HPDE6-E6E7 (cell line): Measurements from ENCODE around the gene TMPRSS13.
"Not testable (repeated sequence)": the region's sequence is repeated elsewhere in the genome, so short reads cannot be mapped to it uniquely, and the experiment has no call there.

Experiments used
- DNase-seq: peaks from one replicate; pipeline ENCODE4 v3.0.0; 2011; ENCODE audit warnings: missing footprints; ENCODE audit errors: extremely low spot score

The TMPRSS13 gene

GRCh38 chr11:117872975-117873827 is 56.0 kb downstream of the TMPRSS13 start:
- DNase-seq, result no peak

GRCh38 chr11:117872420-117872961 is 56.7 kb downstream of the TMPRSS13 start:
- DNase-seq, result no peak

GRCh38 chr11:117871784-117872183 is 57.4 kb downstream of the TMPRSS13 start:
- no peak for DNase-seq

- DNase-seq, result no peak
Observed at GRCh38 chr11:117871160-117871559, 58.0 kb downstream of the TMPRSS13 start.

- no peak for DNase-seq
Observed at GRCh38 chr11:117870103-117870952, 58.9 kb downstream of the TMPRSS13 start.

GRCh38 chr11:117869604-117870003 is 59.6 kb downstream of the TMPRSS13 start:
- no peak for DNase-seq

- no peak for DNase-seq
Observed at GRCh38 chr11:117868815-117869561, 60.2 kb downstream of the TMPRSS13 start.

GRCh38 chr11:117868088-117868487 is 61.1 kb downstream of the TMPRSS13 start:
- no peak for DNase-seq

GRCh38 chr11:117866526-117866925 is 62.7 kb downstream of the TMPRSS13 start:
- DNase-seq, result no peak

GRCh38 chr11:117865546-117865945 is 63.7 kb downstream of the TMPRSS13 start:
- DNase-seq, result not testable (repeated sequence)

- DNase-seq, result no peak
Observed at GRCh38 chr11:117863383-117863782, 65.8 kb downstream of the TMPRSS13 start.

GRCh38 chr11:117862753-117863152 is 66.4 kb downstream of the TMPRSS13 start:
- DNase-seq, result no peak

- no peak for DNase-seq
Observed at GRCh38 chr11:117862019-117862725, 67.0 kb downstream of the TMPRSS13 start.

GRCh38 chr11:117861151-117862018 is 67.8 kb downstream of the TMPRSS13 start:
- no peak for DNase-seq

- DNase-seq, result no peak
Observed at GRCh38 chr11:117860139-117860538, 69.1 kb downstream of the TMPRSS13 start.

GRCh38 chr11:117859488-117860112 is 69.6 kb downstream of the TMPRSS13 start:
- DNase-seq, result no peak

- DNase-seq, result no peak
Observed at GRCh38 chr11:117859061-117859460, 70.1 kb downstream of the TMPRSS13 start.

GRCh38 chr11:117857734-117858414 is 71.3 kb downstream of the TMPRSS13 start:
- no peak for DNase-seq
